SKM-1 (cell line): Measurements from ENCODE around the gene C19orf53.

ENCODE experiments used
- DNase-seq: peaks from one replicate; lab custom pipeline; 2025; ENCODE audit not compliant: unreplicated experiment; lab: John Stamatoyannopoulos, UW

The C19orf53 gene

DNA sequence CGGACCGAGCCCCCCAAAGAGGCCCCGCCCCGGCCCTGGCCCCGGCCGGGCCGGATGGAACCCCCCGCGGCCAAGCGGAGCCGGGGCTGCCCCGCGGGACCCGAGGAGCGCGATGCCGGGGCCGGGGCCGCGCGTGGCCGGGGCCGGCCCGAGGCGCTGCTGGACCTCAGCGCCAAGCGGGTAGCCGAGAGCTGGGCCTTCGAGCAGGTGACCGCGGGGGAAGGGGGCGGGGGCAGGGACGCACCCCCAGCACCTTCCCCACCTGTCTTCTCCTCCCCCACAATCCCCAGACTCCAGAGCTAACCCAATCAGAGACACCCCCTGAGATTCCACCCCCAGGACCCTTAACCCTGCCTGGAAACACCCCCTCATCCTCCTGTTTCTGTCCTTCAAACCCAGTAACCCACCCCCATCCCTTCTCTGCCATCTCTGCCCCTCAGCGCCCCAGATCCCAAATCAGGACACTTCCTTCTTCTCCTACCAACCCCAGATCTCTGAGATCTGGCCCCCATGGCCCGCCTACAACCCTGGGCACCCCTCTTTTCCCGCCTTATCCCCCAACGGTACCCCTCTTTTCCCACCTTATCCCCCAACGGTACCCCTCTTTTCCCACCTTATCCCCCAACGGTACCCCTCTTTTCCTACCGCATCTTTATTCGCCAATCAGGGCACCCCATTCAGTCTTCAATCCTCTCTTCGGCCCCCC is 21.5 kb downstream of the C19orf53 start:
- DNase-seq = no peak

DNA sequence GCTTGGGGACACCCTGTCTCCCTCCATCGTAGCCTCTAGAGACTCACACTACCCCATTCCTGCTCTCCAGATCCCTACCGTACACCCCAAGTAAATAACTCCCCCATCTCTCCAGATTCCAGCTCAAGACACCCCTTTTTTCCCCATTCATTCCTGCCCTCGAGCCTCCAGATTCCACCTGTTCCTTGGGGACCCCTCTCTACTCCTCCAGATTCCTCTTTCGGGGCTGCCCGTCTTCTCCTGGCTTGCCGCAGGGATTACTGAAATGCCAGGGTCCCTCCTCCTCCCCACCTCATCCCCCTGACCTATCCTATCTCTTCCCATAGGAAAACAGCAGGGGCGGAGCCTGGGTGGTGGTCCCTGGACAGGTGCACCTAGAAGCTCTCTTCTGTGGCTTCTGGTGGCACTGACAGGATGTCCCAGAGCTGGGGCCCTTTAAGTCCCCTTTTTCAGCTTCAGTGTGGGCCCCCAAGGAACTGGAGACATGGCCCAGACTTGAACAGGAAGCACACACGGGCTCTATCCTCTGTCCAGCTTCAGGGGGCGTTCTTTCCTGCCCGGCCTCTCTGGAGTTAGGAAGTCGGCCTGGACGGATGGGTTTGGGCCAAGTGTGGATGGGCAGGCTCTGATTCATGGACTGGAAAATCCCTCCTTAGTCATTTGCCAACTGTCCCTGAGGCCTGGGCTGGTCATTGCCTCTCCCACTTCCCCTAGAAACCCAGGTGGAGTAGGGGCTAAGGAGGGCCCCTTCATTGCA is 22.2 kb downstream of the C19orf53 start:
- no peak for DNase-seq

DNA sequence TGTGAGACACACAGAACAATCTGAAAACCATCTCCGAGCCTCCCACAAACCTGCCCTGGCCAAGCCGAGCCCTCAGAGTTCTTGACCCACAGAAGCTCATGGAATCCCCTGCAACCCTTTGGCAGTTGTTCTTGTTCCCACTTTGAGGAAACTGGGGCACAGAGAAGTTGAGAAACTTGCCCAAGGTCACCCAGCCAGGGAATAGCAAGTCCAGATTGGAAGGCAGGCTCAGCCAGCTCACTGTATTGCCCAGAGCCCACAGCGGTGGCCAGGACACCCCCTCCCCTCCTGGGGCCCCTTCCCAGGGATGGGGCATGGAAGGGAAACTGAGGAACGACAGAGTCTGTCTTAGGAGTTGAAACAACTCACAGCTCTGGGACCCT is 22.8 kb downstream of the C19orf53 start:
- no peak for DNase-seq

DNA sequence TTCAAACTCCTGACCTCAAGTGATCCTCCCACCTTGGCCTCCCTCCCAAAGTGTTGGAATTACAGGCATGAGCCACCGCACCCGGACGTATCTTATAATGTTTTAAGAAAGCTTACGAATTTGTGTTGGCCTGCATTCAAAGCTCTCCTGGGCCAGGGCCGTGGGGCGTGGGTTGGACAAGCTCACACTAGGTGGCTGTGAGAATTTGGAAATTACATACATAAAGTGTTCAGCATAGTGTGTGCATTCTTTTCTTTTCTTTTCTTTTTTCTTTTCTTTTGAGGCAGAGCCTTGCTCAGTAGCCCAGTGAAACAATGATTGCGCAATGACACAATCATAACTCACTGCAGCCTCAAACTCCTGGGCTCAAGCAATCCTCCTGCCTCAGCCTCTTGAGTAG is 23.6 kb downstream of the C19orf53 start:
- no peak for DNase-seq

DNA sequence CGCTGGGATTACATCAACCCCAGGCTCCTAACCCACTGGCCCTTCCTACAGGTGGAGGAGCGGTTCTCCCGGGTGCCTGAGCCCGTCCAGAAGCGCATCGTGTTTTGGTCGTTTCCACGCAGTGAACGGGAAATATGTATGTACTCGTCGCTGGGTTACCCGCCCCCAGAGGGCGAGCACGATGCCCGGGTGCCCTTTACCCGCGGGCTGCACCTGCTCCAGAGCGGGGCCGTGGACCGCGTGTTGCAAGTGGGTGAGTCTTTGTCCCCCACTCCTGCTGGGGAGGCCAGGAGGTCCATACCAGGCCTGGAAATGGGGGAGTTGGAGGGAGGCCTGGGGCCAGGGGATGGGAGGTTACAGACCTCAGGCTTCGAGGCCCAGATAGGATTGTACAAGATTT is 25.4 kb downstream of the C19orf53 start:
- no peak for DNase-seq

DNA sequence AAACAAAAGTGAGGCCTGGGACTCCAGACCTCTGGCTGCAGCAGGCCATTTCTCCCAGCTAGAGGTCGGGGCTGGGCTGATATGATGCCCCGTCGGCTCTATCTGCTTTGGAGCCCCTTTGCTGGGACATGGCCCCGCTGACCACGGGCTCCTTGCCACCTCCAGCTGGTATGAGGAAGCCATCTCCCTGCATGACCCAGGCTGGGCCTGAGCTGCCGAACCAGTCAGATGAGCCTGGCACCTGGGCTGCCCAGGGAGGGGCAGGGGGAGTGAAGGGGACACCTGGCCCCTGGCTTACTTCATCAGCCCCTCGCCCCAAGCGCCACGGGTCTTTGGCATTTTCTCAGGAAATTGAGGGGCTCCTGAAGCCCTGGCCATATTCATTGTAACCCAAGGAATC is 28.8 kb downstream of the C19orf53 start:
- DNase-seq = no peak

DNA sequence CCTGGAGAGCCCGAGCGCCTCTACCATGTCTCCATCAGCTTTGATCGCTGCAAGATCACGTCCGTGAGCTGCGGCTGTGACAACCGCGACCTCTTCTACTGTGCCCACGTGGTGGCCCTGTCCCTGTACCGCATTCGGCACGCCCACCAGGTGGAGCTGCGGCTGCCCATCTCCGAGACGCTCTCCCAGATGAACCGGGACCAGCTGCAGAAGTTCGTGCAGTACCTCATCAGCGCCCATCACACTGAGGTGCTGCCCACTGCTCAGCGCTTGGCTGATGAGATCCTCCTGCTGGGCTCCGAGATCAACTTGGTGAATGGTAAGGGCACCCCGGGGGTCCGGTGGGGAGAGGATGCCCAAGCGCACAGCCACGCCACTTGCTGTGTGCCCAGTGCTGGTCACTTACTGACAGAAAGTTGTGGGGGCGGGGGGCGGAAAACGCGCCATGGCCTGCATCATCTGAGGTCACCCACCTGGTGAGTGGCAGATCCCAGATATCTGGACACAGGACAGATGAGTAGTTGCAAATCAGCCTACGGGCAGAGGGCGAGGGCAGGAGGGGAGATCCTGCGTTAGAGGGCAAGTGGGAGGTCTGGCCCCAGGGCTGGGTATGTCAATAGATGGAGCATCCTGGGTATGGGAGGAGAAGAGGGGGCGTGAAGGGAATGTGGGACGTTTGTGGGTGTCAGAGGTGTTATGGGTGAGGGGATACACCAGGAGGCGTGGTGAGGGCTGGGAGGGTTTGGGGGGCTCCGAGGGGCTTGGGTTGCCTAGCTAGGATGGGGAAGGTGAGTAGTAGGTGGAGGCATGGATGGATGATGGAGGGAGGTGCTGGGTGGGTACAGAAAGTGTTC is 30.8 kb downstream of the C19orf53 start:
- DNase-seq = no peak

DNA sequence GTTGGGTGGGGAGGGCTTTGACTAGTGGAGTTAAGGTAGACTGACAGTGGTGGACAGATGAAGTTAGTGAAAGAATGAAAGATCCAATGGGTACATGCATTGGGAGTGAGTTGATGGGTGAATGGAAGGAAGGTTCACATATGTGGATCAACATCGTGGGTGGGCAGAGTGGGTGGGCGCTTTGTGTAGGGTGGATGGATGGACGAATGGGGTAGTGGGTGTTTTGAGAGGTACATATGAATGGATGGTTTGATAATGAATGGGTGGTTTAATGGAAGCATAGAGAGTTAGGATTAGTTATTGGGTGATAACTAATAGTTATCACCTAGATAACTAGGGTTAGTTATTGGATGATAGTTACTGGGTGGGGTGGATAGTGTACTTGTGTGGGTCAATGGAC is 32.5 kb downstream of the C19orf53 start:
- DNase-seq = no peak

DNA sequence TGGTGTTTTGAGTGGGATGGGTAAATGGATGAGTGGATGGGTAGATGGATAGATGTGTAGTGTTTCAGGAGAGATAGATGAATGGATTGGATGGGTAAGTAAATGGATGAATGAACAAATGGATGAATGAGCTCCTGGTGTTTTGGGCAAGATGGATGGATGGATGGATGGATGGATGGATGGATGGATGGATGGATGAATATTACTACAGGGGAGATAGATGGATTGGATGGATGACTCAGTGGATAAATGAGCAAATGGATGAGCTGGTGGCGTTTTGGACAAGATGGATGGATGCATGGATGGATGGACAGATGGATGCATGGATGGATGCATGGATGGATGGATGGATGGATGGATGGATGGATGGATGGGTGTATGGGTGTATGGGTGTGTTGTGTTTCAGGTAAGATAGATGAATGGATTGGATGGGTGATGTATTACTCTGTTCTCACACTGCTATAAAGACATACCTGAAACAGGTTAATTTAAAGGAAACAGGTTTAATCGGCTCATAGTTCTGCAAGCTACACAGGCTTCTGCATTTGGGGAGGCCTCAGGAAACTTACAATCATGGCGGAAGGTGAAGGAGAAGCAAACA is 33.3 kb downstream of the C19orf53 start:
- no peak for DNase-seq

DNA sequence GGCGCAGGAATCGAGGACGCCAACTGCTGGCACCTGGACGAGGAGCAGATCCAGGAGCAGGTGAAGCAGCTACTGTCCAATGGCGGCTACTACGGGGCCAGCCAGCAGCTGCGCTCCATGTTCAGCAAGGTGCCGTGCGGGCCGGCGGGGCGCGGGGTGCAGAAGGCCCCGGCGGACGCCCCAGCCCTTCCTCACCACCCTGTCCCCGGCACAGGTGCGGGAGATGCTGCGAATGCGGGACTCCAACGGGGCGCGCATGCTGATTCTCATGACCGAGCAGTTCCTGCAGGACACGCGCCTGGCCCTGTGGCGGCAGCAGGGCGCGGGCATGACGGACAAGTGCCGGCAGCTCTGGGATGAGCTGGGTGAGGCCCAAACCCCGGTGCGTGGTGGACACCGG is 34.6 kb downstream of the C19orf53 start:
- DNase-seq = no peak

DNA sequence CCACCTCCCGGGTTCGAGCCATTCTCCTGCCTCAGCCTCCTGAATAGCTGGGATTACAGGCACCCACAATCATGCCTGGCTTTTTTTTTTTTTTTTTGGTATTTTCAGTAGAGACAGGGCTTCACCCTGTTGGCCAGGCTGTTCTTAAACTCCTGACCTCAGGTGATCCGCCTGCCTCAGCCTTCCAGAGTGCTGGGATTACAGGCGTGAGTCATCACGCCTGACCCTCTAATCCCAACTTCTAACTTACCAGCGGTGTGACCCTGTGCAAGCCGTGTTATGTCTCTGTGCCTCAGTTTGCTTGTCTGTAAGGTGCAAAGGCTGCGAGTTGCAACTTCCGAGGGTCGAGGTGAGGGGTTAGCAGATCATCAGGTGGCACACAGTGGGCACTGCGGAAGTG is 38.3 kb downstream of the C19orf53 start:
- no peak for DNase-seq

DNA sequence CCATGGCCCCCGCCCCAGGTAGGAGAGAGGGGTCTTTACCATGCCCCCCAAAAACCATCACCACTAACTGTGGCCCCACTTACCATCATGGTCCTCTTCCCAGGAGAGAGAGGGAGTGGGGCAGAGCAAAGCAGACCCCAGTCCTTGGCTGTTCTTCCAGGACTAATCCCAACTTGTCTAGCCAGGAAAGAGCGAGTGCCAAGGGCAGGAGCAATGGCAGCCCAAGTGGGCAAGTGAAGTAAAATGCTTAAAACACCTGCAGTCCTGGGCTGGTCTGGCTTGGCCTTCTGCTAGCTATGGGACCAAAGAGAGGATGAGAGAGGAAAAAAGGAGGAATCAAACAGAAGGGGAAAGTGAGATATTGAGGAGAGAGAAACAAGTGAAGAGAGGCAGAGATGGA is 38.9 kb downstream of the C19orf53 start:
- no peak for DNase-seq

DNA sequence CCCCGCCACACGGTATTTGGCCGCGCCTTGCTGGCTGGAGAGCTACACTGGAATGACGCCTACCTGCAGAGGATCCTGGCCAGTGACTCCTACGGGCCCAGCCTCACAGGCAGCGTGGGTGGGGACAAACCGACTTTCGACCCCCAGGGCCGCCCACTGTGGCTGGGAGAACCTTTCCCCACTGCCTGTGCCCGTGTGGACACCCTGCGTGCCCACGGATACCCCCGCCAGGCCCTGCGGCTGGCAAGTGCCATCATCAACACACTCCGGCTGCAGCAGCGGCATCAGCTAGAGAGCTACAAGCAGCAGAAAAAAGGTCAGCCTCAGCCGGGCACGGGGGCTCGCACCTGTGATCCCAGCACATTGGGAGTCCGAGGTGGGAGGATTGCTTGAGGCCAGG is 40.3 kb downstream of the C19orf53 start:
- DNase-seq = no peak

DNA sequence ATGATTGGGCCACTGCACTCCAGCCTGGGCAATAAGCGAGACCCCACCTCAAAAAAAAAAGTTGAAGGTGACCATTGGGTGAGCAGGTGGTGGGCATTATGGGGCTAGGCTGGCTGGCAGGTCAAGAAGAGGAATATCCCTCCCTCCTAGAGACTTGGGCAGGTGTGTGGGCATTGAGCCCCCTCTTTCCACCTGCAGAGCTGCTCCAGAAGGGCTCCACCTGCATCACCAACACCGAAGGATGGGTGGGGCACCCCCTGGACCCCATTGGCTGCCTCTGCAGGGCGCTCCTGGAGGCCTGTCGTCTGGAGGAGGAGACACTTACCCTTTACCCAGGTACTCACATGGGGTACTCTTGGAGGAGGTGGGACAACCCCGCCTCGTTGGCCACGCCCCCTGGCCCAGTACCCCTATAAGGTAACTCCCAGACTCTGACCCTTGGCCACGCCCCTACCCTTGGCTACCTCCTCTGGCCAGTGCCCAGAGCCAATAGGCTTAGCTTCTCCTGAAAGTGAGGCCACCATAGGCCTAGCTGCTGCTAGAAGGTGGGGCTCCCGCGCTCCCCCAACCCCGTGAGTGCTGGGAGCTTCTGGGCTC is 42.9 kb downstream of the C19orf53 start:
- no peak for DNase-seq

DNA sequence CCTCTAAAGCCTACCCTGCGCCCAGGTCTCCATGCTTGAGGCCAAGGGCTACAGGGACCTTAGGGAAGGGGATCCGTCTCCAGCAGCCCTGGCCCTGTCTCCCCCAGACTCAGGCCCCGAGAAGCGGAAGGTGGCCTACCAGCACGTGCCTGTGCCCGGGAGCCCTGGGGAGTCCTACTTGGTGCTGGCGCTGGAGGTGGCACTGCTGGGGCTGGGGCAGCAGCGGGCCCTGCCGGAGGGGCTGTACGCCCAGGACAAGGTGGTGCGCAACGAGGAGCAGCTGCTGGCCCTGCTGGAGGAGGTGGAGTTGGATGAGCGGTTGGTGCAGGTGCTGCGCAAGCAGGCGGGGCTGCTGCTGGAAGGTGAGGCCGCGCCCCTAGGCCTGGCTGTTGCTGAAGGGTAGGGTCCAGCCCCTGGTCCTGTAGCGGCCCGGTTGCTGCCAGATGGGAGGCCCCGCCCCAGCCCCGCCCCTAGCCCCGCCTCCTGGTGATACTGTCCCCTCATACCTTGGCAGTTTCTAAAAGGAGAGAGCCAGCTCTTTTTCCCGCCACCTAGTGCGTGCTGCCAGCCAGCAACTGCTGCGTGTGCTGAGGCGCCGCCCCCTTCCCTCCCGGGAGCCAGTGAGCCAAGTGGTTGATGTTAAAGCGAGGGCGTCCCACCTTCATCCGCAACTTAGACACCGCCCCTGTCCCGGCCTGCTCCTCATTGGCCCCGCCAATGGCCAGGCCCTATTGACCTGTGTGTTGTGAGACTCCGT is 43.5 kb downstream of the C19orf53 start:
- DNase-seq = no peak

DNA sequence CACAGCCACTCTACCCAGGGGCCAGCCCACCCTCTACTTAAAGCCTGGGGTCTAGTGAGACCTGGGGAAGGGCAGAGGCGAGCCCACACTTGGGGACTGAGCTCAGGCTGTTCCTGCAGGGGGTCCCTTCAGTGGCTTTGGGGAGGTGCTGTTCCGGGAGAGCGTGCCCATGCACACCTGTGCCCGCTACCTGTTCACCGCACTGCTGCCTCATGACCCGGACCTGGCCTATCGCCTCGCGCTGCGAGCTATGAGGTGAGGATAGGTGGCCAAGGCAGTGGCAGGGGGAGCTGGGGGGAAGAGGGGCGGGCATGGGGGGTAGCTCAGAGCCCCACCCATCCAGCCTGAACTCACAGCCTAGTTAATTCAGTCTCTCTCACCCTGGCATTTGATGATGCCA is 45.0 kb downstream of the C19orf53 start:
- no peak for DNase-seq

DNA sequence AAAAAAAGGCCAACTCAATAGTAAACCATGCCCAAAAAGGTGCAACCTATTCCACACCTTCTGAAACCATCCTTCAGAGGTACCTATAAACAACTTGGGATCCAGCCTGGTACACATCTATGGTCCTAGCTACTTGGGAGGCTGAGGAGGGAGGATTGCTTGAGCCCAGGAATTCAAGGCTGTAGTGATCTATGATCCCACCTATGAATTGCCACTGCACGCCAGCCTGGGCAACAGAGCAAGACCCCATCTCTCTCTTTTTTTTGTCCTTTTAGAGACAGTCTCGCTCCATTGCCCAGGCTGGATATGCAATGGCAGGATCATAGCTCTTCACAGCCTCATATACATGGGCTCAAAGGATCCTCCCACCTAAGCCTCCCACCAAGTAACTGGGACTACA is 47.0 kb downstream of the C19orf53 start:
- no peak for DNase-seq

DNA sequence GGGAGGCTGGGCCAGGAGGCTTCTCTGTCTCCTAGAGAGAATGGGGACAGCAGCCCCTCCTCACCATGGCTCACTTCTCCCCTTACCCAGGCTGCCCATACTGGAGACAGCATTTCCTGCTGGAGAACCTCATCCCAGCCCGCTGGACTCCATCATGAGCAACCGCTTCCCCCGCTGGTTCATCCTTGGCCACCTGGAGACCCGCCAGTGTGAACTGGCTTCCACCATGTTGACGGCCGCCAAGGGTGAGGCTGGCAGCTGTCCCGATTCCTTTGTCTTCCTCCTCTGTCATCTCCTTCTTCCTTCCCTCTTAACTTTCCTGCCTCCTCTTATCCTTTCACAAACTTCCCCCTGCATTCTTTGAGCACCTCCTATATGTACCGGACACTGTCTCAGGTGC is 49.0 kb downstream of the C19orf53 start:
- DNase-seq = no peak

DNA sequence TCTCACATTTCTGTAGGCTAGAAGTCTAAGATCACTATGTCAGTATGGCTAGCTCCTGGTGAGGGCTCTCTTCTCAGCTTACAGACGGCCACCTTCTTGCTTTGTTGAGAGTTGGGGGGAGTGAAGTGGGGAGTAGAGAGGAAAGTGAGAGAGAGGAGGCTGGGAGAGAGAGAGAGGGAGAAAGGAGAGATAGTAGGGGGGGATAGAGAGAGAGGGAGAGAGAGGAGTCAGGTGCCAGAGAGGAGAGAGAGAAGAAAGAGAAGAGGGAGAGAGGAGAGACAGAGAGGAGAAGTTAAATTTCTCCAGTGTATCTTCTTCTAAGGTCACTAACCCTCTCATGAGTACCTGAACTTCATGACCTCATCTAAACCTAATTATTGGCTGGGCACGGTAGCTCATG is 49.6 kb downstream of the C19orf53 start:
- DNase-seq = no peak

DNA sequence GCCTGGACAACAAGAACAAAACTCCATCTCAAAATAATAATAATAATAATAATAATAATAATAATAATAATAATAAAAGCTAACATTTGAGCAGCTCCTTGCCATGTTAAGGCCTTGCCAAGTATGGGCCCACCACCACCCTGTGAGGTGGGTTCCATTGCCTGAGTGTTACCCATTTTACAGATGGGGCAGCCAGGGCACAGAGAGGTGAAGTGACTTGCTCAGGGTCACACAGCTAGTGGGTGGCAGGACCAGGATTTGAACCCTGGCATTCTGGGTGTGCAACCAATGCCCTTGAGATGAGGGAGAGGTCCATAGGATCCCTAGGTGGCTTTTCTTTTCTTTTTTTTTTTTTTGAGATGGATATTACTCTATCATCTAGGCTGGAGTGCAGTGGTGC is 50.4 kb downstream of the C19orf53 start:
- DNase-seq = no peak
